GM18526 (cell line): ENCODE data around the gene GYPC.

Experiments used
- POLR2A ChIP-seq: IDR thresholded peaks from 3 replicates; pipeline ENCODE4 v1.6.1; 2011; ENCODE audit not compliant: insufficient read length; ENCODE audit errors: extremely low read depth

GYPC gene, protein sequence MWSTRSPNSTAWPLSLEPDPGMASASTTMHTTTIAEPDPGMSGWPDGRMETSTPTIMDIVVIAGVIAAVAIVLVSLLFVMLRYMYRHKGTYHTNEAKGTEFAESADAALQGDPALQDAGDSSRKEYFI

DNA sequence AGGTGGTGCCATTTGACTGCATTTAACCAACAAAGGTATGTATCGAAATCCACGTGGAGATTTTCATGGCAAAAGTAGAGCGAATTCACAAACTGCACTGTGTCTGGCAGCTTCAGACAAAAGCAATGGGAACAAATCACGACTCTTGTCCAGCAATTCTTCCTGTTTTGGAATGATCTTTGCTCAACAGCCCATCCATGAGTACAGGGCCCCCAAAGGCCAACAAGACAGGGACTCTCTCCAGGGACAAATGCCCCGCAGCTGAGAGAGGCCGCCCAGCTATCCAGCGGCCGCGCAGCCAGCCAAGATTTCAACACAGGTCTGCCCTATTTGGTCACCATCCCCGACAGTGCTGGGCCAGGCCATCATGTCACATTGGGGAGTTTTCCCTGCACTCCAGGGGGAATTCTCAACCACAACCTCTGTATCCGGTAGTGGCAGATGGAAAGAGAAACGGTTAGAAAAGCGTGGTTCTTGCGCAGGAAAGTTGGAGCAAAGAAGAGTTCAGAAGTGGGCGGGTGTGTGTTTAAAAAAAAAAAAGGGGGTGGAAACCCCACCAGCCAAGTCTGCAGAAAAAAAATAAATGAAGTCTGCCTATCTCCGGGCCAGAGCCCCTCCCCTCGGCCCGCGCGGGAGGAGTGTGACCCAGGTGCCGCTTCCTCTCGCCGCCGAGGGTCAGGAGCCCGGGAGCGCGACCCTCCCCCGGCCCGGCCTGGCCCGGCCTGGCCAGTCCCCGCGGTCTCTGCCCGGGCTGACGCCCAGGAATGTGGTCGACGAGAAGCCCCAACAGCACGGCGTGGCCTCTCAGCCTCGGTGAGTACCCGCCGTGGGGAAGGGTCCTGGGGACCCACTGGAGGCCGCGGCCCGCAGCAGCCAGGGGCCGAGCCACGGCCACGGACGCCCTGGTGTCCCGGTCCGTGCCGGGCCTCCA lies at the start of gene GYPC:
GYPC (plus strand) TSS at position 659 of the 931 bp plus-strand sequence; CDS start at position 765, 106 bp downstream.
- peak; percentile 15 for TF ChIP-seq POLR2A

DNA sequence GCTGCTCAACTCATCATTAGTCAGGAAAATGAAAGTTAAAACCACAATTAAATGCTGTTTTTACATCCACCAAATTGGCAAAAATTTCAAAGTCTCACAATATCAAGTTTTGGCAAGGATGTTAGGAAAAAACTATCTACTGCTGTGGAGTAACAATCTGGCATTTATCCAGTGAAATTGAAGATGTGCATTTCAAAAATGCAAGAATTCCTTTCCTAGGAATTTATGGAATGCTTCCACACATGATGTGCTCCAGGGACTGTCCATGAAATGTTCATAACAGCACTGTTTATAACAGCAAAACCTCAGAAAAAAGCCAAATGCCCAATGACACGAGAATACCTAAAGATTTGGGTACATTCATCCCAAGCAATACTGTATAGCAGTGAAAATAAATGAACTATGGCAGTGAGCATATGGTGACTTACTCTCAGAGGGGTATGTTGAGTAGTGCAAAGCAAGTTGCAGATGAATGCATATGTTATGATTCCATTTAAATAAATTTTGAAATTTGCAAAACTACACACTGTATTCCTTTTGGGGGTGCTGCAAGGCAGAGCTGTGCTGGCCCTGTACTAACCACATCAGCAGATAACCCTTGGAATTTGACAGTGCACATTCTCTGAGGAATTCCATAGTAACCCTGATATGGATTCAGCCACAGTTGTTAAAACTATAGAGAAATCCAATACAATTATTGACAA lies 41.3 kb upstream of the GYPC start:
- no peak for TF ChIP-seq POLR2A

DNA sequence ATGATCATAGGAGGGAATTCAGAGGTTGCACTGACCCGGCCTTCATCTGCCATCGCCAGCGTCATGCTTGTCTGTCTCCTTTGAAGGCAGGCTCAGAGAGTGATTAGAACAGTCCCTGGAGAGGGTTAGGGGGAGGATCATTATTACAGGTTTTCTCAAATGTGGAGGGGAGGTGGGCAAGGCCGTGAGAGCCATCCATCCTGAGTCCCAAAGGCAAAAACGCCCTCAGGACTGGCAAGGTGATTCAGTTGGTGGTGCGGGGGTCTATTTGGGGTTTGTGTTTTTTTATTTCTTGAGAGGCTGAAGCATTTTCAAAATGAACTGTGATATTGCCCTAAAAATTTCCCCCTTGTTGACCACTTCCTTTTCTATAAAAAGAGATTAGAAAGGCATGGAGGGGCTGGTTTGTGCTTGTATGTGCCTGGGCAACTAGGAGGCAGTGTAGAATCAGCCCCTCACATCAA lies 39.3 kb upstream of the GYPC start:
- no peak for TF ChIP-seq POLR2A

DNA sequence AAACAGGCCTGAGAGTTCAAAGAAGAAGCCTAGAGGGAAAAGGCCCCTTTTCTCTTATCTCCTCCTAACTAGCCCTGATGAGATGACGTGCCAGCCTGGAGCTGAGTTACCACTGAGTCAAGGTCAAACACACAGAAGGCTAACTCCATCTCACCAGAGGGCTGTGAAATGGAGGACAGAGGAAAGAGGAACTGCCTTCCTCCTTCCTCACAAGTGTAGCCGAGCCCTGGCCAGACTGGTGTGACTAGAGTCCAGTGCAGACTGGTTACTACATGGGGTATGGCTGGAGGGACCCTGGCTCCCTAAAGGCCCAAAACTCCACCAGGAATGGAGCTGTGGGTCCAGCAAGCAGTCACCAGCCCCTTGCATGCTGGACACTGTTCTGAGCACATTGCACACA lies 35.7 kb upstream of the GYPC start:
- no peak for TF ChIP-seq POLR2A

DNA sequence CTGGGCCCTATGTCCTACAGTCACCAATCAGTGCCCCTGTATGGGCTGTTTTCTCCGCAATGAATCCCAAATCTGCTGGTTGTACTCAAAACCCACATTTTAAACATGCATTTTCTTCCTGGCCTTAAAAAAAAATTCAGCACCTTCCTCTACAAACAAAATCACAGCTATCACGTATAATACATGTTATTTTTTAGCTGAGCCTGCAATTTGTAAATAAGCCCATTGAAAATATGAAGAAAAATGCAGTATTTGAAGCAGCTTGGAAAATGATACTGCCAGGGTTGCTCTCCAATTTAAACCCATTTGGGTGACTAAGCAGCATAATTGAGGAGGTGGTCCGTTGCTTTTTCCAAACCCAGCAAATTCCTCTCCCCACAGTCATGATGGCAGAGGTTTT lies 33.0 kb upstream of the GYPC start:
- no peak for TF ChIP-seq POLR2A

DNA sequence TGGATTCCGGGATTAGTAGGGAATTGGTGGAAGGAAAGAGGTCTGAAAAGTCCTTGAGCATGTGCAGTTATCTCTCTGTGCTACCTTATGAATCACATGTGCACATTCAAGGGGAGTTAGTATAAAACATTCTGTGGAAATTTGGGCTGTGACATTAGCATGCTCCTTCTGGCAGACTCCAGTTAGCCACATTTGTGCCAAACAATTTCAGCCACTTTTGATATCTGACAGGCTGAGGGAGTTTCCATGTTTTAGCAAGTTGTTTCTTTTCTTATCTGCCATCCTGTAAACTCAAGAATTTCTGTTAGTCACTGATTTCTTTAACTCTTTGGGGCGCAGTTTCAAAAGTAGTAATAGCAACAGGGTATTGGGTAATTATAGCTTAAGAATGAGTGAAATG lies 28.3 kb upstream of the GYPC start:
- no peak for TF ChIP-seq POLR2A

DNA sequence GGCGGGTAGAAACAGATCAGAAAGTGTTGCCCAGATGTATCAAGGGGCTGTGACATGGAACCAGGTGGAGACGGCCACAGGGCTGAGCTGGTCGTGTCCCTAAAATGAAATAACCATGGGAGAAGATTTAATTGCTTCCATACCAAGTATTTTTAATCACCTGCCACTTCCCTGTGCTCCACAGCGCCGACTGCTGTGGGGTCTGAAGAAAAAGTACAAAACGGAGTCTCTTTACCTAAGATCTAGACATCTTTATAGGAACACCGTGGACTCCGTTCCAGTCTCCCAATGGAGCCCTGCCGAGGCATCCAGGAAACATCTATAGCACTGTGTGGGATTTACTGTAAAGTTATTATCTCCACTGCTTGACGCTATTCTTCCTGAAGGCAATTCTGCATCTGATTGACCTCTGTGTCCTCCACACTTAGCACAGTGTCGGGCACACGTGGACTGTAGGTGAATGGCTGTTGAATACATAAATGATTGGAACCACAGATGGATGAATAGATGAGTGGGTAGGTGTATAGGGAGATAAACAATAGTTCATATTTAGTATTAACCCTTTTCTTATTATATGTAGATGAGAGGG lies 21.6 kb upstream of the GYPC start:
- TF ChIP-seq POLR2A: no peak

DNA sequence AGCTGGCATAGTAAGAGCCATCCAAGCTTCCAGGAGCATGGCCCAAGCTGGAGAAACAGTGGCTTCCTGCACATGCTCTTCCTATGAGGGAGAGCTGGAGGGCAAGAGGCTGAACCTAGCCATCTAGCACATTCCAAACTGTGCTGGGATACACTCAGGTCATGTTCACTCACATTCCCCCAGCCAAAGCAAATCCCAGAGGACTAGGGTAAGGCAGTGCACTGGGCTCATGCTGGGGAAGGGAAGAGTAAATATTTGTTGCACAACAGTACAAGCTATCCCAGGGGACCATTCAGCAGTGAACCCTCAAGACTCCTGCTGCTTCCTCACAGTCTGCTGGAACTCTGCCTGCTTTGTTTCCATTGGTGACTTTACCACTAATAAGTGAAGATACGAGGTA lies 20.7 kb upstream of the GYPC start:
- no peak for TF ChIP-seq POLR2A

DNA sequence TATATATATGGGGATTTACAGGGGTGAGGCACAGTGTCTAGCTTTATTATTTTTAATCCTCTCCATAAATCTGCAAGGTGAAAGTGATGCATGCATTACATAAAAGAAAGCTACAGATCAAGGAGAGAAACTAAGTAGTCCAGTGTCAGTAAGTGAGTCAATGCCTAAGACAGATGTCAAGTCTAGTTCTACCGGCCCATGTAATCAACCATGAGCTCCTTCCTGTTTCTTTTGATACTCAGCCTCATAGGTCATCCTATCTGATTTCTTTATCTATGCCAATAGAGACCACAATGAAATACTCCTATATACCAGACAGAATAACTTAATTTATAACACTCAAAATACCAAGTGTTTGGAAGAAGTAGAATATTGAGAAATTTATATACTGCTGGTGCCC lies 20.2 kb upstream of the GYPC start:
- no peak for TF ChIP-seq POLR2A

DNA sequence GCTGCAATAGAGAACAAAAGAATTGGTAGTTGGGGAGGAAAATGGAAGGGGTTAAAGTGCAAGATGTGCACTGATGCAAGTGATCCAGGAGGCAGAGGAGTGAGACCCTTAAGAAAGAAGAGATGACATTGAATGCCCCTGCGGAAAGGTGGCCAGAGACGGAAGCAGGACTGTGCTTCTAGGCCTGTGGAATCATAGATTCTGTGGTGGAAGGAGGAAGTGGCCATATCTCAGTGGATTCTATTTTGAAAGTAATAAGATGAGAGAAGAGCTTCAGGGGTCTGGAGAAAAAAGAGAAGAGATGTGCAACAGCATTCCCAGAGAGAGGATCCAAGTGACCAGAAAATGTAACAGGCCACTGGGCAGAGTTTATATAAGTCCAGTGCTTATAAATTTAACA lies 18.6 kb upstream of the GYPC start:
- no peak for TF ChIP-seq POLR2A

DNA sequence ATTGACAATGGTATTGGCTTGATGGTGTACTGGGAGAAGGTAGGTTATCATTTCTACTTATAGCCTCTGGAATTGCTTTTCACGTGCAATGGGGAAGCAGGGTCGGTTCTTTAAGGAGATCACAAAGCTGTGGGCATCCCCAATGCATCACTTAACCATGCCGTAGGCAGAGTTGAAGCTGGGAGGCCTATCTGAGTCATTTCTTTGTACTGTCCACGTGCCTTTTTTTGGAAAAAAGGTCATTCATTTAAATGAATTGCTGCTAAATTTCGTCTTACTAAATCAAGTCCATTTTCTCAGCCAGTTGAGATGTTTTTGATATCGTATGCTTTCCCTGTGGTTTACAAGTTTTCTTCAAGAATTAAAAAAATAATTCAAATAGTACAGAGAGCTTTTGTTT lies 17.2 kb upstream of the GYPC start:
- no peak for TF ChIP-seq POLR2A

DNA sequence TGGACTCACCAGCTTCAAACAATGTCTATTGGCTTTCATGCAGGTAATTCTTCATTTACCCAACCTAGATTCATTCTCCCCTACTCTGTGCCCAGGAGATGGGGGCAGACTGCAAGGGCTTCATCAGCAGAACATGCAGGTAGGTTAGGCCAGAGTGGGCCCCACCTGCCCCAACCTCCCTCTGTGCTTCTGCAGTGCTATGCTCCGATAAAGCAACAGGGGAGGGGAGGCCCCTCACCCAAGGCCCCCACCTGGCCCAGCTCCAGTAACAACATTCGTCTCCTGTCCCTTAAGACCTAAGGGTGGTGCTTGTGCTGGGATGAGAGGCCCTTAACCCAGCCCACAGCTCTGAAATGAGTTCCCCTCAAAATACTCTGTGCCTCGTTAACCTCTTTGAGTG lies 16.7 kb upstream of the GYPC start:
- no peak for TF ChIP-seq POLR2A

DNA sequence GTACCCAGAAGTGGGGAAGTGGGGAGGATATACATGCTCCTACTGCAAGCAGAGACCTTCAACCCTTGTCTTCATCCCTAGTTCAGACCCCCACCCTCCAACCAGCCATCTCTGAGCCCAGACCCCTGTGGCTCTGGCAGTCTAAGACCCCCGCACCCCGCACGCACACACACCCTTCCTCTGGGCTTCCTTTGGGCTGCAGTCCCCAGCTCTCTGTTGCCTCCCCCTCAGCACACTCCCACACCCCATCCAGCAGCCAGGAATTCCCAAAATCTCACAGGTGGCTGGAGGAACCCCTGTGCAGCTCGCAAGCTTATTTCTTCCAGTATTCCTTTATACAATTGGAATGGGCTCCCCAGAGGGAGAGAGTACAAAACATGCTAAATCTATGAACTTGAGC lies 13.9 kb upstream of the GYPC start:
- no peak for TF ChIP-seq POLR2A

DNA sequence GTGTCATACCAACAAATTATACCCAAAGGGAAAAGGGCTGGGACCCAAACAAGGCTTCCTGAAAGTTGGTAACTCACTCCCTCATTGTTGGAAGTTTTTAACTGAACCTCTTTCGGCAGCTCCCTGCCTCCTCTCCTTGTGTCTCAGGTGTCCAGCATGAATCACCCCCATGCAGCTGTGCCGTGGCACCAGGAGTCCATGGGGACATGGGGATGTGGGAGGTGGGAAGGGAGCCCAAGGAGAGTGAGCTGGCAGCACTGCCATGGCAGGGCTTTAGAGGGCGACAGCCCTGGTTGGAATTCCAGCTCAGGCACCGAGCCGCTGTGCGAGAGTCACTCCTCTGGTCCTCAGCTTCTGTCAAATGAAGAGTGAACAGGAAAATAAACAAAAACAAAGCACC lies 12.5 kb upstream of the GYPC start:
- no peak for TF ChIP-seq POLR2A

DNA sequence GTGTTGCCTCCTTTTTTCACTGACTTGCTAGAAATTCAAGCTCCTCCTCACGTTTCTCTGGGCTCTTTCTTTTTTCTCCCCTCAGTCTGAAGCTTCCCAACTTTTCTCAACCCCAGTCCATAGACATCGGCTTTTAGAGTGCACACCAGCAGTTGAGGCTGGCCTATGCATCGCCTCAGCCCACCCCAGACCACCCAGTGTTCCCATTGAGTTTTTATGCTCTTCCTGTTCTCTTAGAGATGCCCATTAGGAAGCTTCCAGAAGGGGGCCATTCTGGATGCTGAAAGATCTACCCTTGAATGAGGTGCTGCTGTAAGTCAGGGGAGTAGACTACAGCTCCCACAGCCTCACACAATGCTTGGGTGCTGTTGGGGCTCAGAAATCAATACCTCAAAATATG lies 12.0 kb upstream of the GYPC start:
- no peak for TF ChIP-seq POLR2A
